AG10803 (cell line): Measurements from ENCODE around the gene SMIM24.
"Not testable (repeated sequence)": the region's sequence is repeated elsewhere in the genome, so short reads cannot be mapped to it uniquely, and the experiment has no call there.

Experiments used
- DNase-seq: peaks from one replicate; pipeline ENCODE4 v3.0.0; 2010; ENCODE audit warnings: low read depth
- H3K4me3 ChIP-seq: 2 replicates; pipeline ENCODE4 v1.5.1; 2011; ENCODE audit warnings: mild to moderate bottlenecking, low read length, control low read depth
- TF ChIP-seq, protein P1 (sequence below): conservative IDR thresholded peaks from 2 replicates; pipeline ENCODE4 v1.5.1; 2011; ENCODE audit warnings: mild to moderate bottlenecking, low read length, control low read depth, inconsistent platforms

Gene SMIM24

DNA sequence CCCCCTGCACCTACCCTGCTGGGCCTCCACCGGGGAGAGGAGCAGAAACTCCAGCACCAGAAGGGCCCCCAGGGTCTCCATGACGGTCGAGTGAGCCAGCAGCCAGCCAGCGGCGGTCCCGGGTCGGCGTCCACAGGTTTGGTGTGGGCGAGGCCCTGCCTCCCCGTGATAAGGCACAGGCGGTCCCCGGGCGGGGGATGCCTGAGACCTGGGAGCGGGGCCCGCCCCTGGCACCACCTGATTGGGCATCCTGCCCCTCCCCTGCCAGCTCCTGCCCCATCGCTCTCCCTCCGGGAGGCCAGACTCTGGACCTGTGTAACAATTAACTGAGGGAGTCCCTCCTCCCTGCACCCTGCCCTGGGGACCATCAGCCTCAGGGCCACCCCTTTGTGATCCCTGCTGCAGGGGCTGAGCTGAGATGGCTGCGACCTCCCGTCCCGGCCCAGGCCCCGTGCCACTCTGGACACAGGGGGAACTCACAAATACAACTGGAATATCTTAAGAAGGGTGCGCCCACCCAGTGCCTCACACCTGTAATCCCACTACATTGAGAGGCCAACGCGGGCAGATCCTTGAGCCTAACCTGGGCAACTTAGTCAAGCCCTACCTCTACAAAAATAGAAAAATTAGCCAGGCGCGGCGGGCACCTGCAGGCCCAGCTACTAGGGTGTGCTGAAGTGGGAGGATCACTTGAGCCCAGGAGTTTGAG lies at the start of gene SMIM24:
SMIM24 (minus strand) TSS at position 143 of the 709 bp plus-strand sequence; CDS start at position 81, 62 bp downstream.
- TF ChIP-seq, protein P1, sequence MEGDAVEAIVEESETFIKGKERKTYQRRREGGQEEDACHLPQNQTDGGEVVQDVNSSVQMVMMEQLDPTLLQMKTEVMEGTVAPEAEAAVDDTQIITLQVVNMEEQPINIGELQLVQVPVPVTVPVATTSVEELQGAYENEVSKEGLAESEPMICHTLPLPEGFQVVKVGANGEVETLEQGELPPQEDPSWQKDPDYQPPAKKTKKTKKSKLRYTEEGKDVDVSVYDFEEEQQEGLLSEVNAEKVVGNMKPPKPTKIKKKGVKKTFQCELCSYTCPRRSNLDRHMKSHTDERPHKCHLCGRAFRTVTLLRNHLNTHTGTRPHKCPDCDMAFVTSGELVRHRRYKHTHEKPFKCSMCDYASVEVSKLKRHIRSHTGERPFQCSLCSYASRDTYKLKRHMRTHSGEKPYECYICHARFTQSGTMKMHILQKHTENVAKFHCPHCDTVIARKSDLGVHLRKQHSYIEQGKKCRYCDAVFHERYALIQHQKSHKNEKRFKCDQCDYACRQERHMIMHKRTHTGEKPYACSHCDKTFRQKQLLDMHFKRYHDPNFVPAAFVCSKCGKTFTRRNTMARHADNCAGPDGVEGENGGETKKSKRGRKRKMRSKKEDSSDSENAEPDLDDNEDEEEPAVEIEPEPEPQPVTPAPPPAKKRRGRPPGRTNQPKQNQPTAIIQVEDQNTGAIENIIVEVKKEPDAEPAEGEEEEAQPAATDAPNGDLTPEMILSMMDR, result no peak
- H3K4me3 ChIP-seq, result no peak within 1 kb of the TSS
- DNase-seq, result no peak

DNA sequence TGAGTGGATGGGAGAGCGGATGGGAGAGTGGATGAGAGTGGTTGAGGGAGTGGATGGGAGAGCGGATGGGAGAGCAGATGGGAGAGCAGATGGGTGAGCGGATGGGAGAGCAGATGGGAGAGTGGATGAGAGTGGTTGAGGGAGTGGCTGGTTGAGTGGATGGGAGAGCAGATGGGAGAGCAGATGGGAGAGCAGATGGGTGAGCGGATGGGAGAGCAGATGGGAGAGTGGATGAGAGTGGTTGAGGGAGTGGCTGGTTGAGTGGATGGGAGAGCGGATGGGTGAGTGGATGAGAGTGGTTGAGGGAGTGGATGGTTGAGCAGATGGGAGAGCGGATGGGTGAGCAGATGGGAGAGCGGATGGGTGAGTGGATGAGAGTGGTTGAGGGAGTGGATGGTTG lies 49.0 kb upstream of the SMIM24 start:
- DNase-seq, H3K4me3 ChIP-seq: not testable (repeated sequence)

DNA sequence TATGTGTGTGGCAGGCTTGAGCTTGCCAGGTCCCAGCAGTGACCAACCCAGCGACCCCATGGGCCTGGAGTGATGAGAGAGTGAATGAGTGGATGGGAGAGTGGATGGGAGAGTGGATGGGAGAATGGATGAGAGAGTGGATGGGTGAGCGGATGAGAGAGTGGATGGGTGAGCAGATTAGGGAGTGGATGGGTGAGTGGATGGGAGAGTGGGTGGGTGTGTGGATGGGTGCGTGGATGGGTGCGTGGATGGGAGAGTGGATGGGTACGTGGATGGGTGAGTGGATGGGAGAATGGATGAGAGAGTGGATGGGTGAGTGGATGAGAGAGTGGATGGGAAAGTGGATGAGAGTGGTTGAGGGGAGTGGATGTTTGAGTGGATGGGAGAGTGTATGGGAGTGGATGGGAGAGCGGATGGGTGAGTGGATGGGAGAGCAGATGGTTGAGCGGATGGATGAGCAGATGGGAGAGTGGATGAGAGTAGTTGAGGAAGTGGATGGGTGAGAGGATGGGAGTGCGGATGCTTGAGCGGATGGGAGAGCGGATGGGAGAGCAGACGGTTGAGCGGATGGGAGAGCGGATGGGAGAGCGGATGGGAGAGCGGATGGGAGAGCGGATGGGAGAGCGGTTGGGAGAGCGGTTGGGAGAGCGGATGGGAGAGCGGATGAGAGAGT lies 48.4 kb upstream of the SMIM24 start:
- TF ChIP-seq, protein P1, result no peak
- H3K4me3 ChIP-seq, result no peak overlapping the region
- DNase-seq, result no peak

DNA sequence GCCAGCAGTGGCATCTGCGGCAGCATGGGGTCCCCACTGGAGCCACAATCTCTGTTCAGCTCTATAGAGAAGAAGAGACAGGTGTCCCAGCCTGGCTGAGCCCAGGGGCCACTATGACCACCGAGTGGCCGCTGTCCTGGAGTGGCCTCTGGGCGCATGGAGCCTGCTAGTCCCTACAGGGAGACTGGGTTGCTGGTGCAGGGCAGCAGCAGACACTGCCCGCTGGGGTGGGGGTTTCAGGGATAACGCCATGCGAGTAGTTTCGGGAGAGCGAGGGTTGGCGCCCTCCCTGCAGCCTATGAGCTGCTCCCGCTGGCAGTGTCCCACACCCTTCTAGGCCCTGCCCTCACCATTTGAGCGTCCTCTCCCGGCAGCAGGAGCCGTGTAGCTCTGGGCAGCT lies 47.8 kb upstream of the SMIM24 start:
- H3K4me3 ChIP-seq, result no peak overlapping the region
- TF ChIP-seq, protein P1, result no peak
- DNase-seq, result no peak

DNA sequence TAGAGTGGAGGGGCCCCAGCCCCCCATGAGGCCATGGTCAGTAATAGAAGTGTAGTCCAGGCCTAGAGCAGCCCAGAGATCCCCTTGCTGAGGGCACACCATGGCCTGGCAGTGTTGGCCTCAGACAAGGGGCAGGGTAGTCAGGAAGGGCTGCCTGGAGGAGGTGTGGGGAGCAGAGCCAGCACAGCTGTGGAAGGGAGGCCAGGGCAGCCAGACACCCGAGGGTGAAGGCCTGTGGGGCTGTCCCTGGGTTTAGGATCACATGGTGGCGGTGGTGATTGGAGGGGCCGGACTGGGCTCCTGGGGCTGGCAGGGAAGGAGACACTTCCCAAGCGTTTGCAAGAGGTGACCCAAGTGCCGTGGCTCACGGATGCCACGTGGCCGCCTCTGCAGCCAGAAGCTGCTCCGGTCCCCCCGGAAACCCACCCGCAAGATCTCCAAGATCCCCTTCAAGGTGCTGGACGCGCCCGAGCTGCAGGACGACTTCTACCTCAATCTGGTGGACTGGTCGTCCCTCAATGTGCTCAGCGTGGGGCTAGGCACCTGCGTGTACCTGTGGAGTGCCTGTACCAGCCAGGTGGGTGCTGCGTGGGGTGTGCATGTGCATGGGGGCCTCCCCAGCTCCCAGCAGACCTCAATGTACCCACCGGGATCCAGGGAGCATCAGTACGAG lies 47.0 kb upstream of the SMIM24 start:
- TF ChIP-seq, protein P1, result no peak
- no peak for DNase-seq
- no peak overlapping the region for H3K4me3 ChIP-seq

DNA sequence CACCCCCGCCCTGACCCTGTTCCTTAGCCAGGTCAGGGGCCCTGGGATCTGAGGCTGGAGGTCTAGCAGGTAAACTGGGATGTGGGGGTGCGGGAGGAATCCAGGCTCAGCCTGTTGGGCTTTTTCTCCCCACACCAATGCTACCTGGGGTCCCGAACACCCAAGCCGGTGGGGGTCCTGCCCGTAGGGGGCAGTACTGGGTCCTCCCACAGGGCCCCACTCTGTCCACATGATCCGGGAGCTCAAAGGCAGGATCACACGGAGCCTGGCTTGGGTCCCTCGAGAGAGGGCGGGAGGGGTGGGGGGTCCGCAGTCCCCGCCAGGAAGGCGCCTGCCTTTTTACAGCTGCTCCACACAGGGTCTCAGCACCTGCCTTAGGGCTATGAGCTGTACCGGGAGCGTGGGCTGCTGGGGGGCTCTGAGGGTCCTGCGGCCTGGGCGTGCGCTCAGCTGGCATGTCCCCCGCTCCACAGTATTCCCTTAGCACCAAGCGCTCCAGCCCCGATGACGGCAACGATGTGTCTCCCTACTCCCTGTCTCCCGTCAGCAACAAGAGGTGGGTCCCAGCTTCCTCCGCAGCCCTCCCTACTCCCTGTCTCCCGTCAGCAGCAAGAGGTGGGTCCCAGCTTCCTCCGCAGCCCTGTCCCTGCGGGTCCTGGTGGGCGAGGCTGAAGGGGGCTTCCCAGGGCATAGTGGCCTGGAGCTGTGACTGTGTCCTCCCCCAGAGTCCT lies 46.3 kb upstream of the SMIM24 start:
- no peak for DNase-seq
- TF ChIP-seq, protein P1, result 0 out of 2 replicates have a peak, but pooled peaks have one; percentile 5
- no peak overlapping the region for H3K4me3 ChIP-seq

DNA sequence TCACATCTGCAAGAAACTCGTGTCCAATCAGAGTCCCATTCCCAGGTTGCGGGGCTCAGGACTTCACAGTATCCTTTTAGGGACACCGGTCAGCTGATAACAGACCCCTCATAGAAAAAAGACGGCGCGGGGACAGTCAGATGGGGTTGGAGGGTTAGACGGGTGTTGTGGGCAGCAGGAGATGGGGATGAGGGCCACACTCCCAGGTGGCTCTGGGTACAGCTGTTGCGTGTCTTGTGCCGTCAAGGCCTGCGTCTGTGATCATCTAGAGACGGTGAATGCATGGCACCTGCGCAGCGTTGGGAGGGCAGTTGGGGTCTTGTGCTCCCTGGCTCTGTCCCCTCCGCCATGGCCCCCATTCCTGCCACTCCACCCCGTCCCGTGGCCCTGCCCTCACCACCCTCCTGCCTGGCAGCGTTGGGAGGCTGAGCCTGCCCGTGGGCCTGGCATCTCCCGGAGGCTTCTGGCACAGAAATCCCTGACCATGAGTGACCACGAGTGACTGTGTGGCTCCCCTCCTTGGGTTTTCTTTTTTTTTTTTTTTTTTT lies 44.7 kb upstream of the SMIM24 start:
- no peak for DNase-seq
- TF ChIP-seq, protein P1, result no peak
- no peak overlapping the region for H3K4me3 ChIP-seq
